GM03348 (cell line): ENCODE results near the gene FAM163B.

Experiments
- DNase-seq: peaks from one replicate; pipeline ENCODE4 v3.0.0; 2012; ENCODE audit warnings: low spot score

FAM163B gene

DNA sequence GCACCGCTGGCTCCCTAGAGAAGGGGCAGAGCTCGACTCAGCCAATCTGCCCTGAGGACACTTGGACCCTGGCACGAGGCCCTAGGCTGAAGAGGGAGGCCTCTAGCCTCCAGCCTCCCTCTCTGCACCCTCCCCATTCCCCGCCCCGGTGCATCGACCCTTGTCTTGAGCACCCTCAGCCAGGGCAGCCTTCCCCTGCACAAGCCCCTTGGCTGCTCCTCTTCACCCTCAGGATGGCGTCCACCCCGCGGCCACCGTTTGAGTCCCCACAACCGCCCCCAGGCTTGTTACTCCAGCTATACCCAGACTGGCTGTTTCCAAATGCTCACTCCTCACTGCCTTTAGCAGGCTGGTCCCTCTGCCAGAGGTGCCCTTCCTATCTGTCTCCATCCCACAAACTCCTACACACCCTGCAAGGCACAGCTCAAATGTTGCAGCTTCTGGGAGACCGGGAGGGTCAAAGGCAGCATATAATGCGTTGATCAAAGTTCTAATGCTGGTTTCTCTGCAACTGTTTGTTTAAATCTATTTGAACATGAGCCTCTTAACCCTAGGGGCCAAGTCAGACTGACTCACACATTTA is 6.5 kb upstream of the FAM163B start:
- DNase-seq = no peak

DNA sequence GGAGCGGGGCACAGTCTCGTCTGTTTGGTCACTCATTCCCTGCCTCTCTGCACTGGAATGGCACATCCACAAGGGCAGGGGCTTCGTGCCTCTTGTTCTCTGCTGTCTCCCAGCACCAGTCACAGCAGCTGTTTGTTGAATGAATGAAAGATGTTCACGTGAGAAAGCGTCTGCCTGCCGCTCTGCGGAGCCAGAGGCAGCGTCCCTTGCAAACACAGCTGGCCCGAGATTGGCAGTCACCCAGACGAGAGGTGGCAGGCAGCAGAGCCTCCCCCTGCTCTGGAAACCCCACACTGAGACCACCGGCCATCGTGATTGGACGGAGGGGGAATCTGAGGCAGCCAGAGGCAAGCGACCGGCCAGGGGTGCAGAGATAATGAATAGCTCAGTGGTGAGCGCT is 6.0 kb upstream of the FAM163B start:
- no peak for DNase-seq

DNA sequence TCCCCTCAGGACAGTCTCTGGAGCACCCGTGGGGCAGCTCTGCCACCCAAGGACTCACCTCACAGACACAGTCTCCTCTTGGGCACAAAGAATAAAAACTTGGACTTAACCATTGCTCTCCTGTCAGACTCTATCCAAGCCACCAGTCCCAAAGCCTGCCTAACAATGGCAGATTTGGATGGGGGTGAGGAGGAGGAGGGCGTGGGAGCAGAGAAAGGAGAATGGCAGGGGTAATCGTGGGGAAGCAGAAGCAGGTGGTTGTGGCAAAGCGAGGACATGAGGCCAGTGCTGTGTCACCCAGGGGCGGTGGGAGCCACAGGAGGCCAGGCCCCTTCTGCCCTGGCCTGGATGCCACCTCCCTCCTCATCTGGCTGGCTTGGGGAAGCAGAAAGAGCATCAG is 5.5 kb upstream of the FAM163B start:
- no peak for DNase-seq

DNA sequence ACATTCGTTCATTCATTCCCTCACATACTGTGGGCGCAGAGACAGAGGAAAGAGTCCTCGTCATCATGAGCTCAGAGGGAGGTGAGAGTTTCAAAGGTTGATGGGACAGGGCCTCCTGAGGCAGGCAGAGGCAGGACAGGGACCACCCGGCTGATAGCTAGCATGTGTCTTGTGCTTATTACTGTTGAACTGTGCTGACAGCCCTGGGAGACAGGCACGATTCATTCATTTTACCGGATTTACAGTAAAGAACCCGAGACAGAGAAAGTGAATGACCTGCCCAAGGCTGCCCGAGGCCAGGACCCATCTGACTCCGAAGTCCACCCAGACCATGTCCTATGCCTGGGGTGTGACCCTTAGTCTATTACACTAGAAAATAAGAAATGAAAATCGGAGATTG is 4.9 kb upstream of the FAM163B start:
- DNase-seq = no peak

DNA sequence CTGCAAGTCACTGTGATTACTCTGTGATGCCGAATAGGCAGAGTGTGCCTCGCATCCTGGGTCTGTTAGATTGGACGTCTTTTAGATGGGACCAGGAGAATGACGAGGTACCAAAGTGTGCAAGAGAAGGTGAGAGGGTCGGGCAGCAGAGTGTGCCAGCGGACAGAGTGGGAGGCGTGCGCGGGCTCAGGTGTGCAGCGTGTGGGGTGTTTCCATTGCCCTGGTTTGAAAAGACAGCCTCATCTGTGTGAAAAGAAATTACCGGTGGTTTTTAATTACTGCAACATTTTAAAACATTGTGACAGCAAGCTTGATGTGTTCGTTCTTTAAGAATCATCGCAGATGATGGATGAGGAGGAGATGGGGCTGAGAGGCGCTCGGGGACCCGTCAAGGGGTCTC is 4.2 kb upstream of the FAM163B start:
- no peak for DNase-seq

DNA sequence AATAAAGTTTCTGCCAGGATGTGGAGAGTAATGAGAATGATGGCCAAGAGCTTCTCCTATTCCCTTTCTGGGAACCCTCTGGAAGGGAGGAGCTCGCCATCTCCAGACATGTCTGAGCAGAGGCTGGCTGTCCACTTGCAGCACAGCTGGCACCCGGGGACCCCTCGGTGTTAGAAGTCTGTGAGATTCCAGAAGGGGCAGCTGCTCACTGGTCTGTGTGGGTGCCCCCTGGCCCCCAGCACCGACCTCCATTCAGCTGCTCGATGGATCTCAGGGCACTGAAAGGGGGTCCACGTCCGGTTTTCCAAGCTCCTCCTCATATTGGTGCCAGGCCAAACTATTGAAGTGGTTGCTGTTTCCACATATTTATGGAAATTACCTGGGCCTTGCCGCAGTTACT is 3.6 kb upstream of the FAM163B start:
- DNase-seq = no peak

DNA sequence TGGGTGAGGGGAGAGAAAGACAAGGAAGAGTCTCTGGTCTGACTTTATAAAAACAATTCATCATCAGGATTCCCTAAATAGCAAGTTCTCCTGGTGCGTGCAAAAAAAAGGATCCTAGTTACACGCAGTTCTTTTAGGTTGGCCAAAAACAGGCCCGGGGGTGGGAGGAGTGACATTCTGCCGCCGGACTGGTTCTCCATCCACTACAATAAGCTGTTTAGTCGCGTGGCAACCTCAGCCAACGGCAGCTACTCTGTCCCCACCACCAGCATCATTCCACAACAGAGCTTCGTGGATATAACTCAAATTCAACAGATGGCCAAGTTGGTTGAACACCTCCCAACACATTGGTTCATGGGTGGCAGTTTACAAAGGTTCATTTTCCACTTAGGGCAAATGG is 2.9 kb upstream of the FAM163B start:
- DNase-seq = no peak

DNA sequence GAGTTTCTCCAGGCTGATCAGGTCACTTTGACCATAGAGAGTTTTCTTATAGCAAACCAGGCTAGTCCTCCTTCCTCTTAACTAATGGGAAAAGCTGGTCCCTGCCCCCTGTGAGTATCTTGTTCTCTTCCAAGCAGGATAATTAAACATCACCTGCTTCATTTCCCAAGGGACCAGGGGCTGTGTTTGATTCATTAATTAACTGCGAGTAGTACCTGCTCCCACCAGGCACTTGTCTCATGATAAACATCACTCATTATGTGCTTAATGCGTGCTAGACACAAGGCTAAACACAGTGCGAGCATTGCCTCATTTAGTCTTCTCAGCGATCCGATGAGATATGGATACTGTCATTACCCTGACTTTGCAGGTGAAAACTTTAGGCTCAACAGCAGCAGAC is 1.7 kb upstream of the FAM163B start:
- DNase-seq = no peak

DNA sequence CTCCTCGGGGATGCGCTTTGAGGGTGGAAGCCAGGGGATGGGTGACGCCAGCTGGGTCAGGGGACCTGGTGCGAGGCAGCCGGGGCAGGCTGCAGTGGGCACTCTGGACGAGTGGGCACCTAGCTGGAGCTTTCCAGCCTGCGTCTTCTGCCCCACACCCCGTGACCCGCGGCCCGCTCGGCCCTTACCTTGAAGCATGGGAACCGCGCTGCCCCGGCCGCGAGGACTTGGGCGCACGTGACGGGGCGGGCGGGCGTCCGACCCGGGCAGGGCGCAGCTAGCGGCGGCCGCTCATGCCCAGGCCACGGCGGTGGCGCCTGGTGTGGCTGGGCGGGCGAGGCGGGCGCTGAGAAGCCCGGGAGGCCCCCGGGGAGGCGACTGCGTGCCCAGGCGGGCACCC is 300 bp downstream of the FAM163B start:
- no peak for DNase-seq

DNA sequence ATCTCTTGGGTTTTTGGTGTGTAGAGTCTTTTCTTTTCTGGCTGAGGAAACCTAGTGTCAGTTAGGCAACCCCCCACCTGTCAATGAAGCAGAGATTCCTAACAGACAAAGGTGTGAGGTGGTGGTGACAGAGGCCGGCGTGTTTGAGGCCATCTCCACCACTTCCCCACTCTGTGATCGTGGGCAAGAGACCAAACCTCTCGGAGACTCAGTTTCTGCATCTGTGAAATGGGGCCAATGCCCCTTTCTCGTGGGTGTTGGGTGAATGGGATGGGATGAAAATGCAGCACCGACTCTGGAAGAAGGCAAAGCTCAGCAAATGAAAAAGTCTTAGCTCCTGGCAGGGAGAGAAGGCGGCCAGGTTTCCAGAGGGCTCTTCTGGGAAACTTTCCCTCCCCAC is 807 bp downstream of the FAM163B start:
- DNase-seq = no peak

DNA sequence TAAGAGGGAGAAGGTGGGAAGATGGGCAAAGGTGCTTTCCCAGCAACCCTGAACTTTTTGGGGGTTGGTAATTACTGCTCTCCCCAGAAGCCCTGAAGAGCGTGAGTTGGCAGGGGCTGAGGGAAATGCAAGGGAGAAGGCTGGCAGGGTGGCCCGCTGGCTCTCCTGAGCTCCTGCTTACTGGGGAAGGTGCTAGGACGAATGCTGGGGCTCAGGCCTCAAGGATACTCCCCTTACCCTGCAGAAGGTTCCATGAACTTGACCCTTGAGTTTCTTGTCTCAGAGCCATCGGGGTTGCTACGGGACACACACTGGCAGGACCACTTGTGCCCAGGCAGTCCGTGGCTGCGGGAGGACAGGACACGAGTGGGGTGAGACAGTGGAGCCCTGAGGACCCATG is 1.2 kb downstream of the FAM163B start:
- DNase-seq = no peak

DNA sequence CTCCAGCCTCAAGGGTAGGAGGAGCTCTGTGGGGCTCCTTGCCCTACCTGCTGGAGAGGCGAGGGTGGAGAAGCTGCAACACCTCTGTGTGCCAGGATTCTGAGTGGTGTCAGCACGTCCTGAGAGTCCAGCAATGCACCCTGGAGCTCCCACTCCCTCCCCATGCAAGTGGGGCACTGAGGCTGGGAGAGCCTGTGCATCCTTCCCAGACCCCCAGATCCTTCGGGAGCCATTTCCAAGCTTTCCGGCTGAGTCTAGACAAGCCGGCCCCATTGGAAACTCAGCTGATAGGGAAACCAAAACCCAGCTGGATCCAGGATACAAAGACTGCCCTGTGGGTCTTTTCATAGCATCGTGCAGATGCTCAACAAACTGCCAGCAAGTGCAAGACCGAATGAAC is 1.8 kb downstream of the FAM163B start:
- no peak for DNase-seq

DNA sequence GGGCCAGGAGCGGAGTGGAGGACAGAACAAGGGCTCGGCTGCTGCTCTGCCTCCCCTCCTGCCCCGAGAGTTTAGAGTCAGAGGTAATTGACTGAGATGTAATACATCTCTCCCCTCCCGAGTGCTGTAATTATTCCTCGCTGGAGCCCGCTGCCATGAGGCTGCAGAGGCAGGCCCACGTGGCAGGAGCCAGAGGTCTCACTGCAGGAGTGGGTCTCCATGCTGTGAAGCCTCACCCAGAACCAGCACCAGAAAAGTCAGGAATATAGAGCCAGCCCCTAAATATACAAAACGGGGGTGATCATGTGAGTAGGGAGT is 2.5 kb downstream of the FAM163B start:
- DNase-seq = no peak

DNA sequence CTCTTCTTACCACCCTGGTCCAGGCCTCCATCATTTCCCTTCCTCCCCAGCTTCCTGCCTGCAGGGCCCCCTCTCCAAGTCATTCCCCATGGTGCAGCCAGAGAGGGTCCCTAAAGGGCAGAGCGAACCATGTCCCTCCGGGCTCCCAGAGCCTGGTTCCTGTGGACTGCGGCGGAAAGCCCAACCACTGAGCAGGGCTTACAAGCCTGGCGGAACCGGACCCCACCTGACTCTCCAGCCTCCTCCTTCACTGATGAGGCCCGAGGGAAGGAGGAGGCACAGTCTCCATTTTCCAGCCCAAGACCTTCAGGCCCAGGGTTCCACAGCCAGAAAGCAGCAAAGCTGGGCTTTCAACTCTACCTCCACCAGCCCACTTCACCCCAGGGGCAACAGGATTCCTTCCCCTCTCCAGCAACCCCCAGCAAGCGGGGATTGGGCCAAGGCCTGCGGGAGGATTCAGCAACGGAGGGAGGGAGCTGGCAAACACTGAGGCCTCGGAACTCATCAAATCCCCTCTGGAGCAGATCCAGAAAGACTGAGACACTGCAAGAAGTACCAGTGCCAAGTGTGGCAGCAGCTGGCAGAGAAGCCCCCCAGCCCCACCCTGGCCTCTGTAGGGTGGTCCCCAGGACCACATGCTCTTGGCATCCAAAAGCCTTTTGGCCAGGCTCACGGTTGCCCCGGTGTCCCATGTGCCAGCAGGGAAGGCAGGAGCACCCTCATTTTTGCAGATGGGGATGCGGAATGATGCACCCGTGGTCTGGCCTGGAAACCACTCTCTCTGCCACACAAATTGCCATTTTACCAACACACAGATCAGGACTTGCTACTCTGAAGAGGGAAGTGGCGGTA is 3.1 kb downstream of the FAM163B start:
- DNase-seq = no peak

DNA sequence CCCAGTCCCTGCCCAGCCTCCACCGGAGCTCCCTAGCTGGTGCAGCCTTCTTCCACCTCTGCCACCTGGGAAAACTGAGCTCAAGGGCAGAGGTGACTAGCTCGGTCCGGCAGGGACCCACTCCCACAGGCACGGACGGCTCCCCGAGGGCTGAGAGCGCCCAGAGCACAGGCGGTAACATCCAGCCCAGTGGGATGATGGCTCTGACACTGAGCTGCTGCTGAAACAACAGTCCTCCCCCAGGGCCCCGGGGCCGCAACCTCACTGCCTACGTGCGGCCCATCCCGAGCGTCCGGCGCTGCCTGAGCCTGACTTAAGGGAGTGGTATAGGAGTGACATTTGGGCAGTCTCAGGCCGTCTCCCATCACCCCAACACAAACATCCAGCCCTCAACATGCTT is 3.7 kb downstream of the FAM163B start:
- DNase-seq = no peak

DNA sequence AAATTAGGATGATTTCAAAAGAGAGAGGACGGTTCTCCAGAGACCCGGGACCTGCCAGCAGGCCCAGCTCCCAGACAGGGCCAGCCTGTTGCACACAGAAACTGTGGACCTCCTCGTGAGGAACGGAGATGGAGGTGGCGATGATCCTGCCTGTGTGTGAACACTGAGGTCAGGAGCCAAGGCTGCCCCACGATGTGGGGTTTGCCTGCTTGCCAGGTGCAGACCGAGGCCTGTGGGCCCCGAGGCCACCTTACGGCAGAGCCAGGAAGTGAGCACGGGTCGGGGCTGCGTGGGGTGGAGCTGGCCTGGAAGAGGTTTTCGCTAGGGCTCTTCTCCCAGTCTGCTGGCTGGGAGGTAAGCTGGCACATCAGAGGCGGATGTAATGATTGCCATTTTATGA is 4.3 kb downstream of the FAM163B start:
- no peak for DNase-seq

DNA sequence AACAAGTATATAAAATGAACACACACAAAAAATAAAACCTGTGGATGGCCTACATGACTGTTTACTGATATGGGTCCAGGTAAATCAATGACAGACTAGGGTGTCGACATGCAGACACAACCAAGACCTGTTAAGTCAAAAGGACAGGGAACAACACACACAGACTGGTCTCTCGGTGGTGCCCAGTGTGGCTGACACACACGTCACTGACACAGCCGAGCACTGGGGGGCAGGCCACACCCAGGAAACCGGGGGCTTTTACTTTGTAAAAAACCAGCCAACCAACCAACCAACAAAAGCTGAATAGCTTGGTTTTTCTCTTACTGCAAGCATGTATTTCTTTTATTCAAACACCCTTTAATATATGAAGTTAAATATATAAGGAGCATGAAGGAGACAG is 5.0 kb downstream of the FAM163B start:
- DNase-seq = no peak

DNA sequence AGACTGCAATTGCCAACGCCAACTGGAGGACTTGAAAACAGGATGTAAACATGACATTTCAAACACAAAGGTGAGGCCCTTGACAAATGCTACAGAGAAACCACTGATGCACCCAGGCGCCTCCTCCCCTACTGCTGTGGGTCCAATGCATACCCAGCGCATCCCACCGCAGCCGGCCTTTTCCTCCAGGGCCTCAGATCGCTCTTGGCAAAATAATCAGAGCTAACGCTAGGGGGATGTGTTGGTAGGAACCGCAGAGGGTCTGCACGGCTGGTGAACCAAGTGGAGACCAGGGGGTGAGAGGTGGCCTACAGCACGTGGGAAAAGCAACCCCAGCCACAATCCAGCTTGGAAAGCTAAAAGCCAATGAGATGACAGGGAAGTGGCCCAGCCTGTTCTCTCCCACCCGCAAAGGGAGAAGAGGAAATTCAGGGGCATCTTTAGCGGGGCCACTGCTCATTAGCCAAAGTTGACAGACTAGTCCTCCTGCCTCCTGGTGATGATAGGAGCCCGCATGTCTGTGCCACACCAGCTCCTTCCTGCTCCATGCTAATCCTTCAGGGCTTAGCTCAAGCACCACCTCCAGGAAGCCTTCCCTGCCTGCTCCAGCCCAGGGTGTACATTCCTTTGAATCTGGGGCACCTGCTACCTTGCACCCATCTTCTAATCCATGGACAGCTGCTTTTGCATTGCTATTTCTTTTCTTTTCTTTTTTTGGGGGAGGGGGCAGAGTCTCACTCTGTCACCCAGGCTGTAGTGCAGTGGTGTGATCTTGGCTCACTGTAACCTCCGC is 5.9 kb downstream of the FAM163B start:
- DNase-seq = no peak

DNA sequence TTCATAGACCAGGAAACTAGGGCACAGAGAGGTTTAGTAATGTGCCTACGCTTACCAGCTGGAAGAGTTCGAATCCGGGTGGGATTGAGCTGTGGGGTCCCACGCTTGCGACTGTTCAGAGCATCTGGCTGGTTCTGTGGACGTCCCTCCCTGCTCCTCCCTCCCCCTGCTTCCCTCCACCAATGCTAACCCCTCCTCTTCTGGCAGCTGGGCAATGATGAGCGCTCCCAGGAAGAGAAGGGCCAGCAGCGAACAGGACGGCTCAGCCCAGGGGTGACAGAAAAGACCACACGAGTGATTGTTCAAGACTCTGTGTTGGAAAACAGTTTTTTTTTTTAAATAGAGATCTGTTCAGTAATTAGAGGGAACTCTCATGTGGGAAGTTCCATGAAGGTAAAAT is 6.9 kb downstream of the FAM163B start:
- DNase-seq = no peak

DNA sequence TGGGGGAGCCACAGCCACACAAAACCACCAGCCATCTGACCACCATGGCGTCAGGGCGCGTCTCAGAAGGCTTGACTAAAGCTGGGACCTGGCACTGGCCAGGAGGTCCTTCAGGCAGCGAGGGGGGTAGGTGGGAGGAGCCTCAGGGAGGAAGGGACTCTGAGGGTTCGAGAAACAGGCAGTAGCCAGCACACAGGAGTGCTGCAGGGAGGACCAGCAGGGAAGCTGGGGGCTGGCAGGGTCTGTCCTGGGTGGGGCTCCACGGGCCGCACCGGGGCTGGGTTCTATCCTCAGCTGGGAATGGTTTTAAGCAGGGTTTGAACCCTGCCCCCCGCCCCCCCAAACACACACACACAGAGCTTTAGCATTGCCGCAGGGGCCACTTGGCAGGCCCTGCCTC is 7.4 kb downstream of the FAM163B start:
- no peak for DNase-seq

DNA sequence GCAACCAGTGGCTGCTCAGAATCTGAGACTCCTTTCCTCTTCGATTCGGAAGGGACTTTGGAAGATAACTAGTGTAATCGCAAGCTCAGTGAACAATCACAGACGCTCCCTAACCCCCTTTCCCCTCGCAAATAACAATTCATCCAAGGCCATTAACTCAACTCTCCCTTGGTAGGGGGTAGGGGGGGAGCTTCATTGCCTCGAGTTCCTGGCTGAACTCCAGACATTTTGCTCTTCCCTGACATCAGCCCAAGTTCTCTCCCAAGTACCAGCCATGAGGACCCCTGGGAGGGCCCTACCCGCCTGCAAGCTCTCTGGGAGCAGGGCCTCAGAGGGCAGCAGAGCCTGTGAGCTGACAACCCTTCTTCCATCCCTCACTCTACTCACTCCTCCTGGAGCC is 8.4 kb downstream of the FAM163B start:
- no peak for DNase-seq

DNA sequence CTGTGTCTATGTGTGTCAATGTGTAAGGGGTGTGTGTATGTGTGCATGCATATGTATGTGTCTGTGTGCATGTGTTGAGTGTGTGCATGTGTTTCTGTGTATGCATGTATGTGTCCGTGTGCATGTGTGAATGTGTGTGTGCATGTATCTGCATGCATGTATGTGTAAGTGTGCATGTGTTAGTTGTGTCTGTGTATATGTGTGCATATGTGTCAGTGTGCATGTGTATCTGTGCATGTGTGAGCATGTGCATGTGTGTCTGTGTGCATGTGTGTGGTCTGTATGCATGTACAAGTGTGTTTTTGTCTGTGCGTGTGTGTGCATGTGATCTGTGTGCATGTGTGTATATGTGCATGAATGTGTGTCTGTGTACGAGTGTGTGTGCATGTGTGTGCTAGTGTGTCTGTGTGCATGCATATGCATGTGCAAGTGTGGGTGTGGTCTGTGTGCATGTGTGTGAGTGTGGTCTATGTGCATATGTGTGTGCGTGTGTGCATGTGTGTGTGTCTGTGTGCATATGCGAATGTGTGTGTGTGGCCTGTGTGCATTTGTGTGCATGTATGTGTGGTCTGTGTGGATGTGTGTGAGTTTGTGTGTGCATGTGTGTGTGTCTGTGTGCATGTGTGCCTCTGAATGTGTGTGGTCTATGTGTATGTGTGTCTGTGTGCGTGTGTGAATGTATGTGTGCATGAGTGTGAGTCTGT is 9.6 kb downstream of the FAM163B start:
- no peak for DNase-seq

DNA sequence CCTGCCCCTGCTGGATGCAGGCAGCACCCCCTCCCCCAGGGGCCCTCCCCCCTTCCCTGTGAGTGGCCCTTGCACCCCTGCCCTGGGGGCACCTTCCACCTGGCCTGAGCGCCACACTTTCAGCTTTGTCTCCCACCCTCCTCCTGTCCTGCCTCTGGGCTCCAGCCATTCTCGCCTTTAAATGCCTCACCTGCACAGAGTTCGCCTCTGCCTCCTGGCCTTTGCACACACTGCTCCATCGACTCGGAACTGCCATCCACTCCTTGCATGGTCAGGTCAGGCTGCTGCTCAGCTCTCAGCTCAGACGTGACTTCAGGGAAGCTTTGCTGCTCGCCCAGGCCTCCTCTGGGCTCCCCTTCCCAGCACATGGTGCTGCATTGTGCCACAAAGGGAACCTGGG is 10.2 kb downstream of the FAM163B start:
- no peak for DNase-seq
